ENCODE results near the gene OR2T11. TPM values are rescaled to one million over a fixed set of nuclear protein-coding genes. Genes with fewer than 3 reads are reported as not detected.

The OR2T11 gene
- total RNA-seq, 2 donors from 2014 or later = not detected

DNA sequence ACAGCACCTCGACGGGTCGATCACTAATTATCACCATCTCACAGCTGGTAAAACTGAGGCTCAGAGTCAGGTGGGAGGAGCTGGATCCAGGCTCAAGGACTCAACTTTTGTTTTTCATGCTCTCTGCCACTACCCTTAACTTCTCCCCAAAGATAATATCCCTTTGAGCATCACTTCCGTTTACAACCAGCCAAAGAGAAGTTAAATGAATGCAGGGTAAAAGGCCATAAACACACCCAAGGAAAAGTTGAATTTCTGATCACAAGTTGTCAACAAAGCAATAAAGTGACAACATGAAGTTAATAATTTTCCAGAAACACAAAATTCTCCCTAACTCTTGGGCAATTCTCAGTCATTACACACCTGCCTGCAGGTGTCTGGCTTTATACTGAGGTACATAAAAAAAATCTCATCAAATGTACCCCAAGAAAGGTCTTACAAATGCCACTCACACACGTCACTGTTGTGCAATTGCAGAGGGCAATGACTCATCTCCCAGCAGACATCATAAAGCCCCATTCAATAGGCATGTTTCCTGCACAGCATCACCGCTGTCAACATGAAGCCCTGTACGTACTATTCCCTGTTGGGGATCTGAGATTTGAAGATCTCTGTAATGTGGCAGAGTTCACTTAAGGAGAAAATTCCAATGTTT lies 3.4 kb downstream of the OR2T11 start:
- Mint-ChIP-seq H3K27me3 (peaks cover 6 to 8% of the 10 kb centered on the region in 2 donors), H3K27ac (no peak overlapping the region), H3K36me3 (no peaks in the 10 kb centered on the region), H3K4me1 (ENCODE audit: low read depth in 2 of 2) (no peaks in the 10 kb centered on the region), H3K9me3 (no peaks in the 10 kb centered on the region), H3K4me3 (no peak overlapping the region)
- ATAC-seq (no peak), DNase-seq (ENCODE audit: low spot score) (no peak)

DNA sequence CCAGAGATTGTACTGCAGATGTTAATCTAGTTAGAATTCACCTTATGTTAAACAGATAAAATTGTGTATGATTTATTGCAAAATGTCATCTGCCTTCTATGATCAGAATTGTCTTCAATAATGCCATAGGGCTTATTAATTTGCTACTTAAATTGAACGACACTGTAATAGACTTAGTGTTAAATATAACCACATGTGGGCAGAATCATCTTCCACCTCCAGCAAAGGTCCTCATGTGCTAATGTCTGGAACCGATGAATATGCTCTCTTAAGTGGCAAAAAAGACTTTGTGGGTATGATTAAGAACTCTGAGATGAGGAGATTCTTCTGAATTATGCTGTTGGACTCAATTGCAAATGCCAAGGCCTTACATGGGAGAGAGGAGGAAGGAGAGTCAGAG lies 4.3 kb downstream of the OR2T11 start:
- H3K4me3 Mint-ChIP-seq = no peak overlapping the region
- no peak for ATAC-seq
- no peaks in the 10 kb centered on the region for H3K4me1 Mint-ChIP-seq (ENCODE audit: low read depth in 2 of 2)
- no peak overlapping the region for H3K27ac Mint-ChIP-seq
- H3K27me3 Mint-ChIP-seq = peaks cover 6 to 8% of the 10 kb centered on the region in 2 donors
- H3K9me3 Mint-ChIP-seq = no peaks in the 10 kb centered on the region
- no peak for DNase-seq (ENCODE audit: low spot score)
- H3K36me3 Mint-ChIP-seq = no peaks in the 10 kb centered on the region

DNA sequence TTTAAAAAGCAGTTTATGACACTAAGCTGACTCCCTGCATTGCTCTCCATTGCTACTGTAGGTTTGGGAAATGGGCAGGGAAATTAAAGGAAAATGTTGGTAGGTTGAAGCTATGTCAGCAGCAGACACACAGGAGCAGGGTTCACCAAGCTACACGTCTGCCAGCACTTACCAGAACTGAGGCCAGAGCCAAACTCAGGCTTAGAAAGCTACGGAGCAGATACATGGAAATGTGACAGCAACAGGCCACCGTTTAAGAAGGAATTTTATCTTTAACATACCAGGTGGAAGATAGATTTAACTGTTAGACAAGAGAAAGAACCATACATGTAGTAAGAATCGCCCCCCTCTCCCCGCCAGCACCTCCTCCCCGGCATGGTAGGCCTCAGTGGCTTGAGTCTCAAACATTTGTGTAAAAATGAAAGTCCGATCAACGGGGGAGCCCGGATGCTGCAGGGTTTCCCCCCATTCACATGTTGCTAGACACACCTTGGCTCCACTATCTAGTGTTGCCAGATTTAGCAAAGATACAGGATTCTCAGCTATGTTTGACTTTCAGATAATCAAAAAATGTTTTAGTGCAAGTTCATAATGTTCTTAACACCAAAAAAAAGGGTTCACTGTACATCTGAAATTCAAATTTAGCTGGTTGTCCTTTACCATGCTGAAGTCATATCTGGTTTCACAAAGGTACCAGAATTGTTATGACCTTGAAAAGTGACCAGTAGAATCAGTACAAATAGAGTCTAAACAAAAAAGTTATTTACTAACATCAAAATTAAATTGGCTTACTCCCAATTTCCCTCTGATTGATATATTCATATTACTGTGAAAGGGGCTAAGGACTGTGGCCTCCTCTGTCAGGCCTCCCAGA lies 6.7 kb downstream of the OR2T11 start:
- H3K27me3 Mint-ChIP-seq = peaks cover 6 to 8% of the 10 kb centered on the region in 2 donors
- H3K36me3 Mint-ChIP-seq = no peaks in the 10 kb centered on the region
- no peaks in the 10 kb centered on the region for H3K4me1 Mint-ChIP-seq (ENCODE audit: low read depth in 2 of 2)
- H3K27ac Mint-ChIP-seq = no peak overlapping the region
- H3K4me3 Mint-ChIP-seq = no peak overlapping the region
- DNase-seq (ENCODE audit: low spot score) = no peak
- no peaks in the 10 kb centered on the region for H3K9me3 Mint-ChIP-seq
- ATAC-seq = no peak

GRCh38 chr1:248625971-248626370 lies 8.9 kb downstream of the OR2T11 start:
- Mint-ChIP-seq H3K4me3 (no peak overlapping the region), H3K4me1 (ENCODE audit: low read depth in 2 of 2) (no peaks in the 10 kb centered on the region), H3K27me3 (peaks cover 8 to 9% of the 10 kb centered on the region in 2 donors), H3K27ac (no peak overlapping the region), H3K9me3 (no peaks in the 10 kb centered on the region), H3K36me3 (no peaks in the 10 kb centered on the region)
- ATAC-seq (no peak), DNase-seq (ENCODE audit: low spot score) (no peak)

GRCh38 chr1:248625166-248625565 lies 9.7 kb downstream of the OR2T11 start:
- Mint-ChIP-seq H3K4me1 (ENCODE audit: low read depth in 2 of 2) (no peaks in the 10 kb centered on the region), H3K4me3 (no peak overlapping the region), H3K27ac (no peak overlapping the region), H3K9me3 (no peaks in the 10 kb centered on the region), H3K27me3 (peaks cover 7 to 8% of the 10 kb centered on the region in 2 donors), H3K36me3 (no peaks in the 10 kb centered on the region)
- no peak for ATAC-seq
- DNase-seq (ENCODE audit: low spot score) = no peak

DNA sequence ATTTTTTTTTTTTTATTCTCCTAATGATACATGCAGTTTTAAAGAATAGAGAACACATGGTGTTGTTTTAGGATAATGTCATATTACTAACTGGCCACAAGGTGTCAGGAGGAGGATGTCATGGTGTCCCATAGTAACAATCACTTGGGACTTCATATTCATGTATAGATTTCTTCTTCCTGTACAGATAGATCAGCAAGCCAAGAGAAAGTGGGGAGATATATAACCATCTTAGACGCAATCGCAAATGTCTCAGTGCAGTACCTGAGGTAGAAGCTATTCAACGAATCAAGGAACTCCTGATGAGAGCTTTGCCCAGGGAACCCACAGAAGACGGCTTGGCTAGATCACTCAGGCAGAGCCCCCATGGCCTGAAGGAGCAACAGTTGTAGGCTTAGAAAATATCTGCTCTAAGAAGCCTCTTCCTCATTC lies 12.3 kb downstream of the OR2T11 start:
- peaks cover 0 to 5% of the 10 kb centered on the region in 2 donors for H3K27me3 Mint-ChIP-seq
- no peak overlapping the region for H3K4me3 Mint-ChIP-seq
- ATAC-seq = no peak

GRCh38 chr1:248621770-248622169 lies 13.1 kb downstream of the OR2T11 start:
- H3K4me1 Mint-ChIP-seq (ENCODE audit: low read depth in 2 of 2) = no peaks in the 10 kb centered on the region
- H3K27ac Mint-ChIP-seq = no peak overlapping the region
- H3K9me3 Mint-ChIP-seq = no peaks in the 10 kb centered on the region
- no peaks in the 10 kb centered on the region for H3K36me3 Mint-ChIP-seq
- ATAC-seq (no peak), DNase-seq (ENCODE audit: low spot score) (no peak)
- H3K4me3 Mint-ChIP-seq = no peak overlapping the region
- H3K27me3 Mint-ChIP-seq = peaks cover 0 to 5% of the 10 kb centered on the region in 2 donors

More for the DNA sequence above, 12.3 kb downstream of the OR2T11 start:
- DNase-seq (ENCODE audit: low spot score) = no peak
- Mint-ChIP-seq H3K36me3 (no peaks in the 10 kb centered on the region), H3K4me1 (ENCODE audit: low read depth in 2 of 2) (no peaks in the 10 kb centered on the region), H3K9me3 (no peaks in the 10 kb centered on the region), H3K27ac (no peak overlapping the region)

GRCh38 chr1:248618878-248619277 lies 16.0 kb downstream of the OR2T11 start:
- Mint-ChIP-seq H3K27ac (no peak overlapping the region), H3K4me3 (no peak overlapping the region), H3K9me3 (no peaks in the 10 kb centered on the region), H3K4me1 (ENCODE audit: low read depth in 2 of 2) (no peaks in the 10 kb centered on the region), H3K36me3 (no peaks in the 10 kb centered on the region), H3K27me3 (peaks cover 0 to 5% of the 10 kb centered on the region in 2 donors)
- DNase-seq (ENCODE audit: low spot score) (no peak), ATAC-seq (no peak)

DNA sequence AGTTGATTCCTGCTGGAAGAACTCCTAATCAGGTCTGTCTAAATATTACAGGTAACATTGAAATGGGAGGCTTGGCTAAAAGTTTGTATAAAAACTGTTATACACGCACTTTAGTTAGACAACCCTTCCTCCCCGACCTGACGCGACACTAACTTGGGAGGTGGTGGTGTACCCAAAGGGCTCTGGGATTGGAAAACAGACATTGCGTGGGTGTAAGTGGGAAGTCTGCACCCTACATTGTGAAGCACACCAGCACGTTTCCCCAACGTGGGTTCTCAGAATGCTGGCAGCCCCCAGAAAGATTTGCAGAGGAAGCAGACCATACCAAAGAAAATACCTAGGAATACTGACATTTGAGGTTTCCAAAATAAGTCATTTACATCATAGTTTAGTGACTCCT lies 16.8 kb downstream of the OR2T11 start:
- ATAC-seq = no peak
- Mint-ChIP-seq H3K36me3 (no peaks in the 10 kb centered on the region), H3K27ac (no peak overlapping the region)

GRCh38 chr1:248613742-248614141 lies 21.1 kb downstream of the OR2T11 start:
- Mint-ChIP-seq H3K27me3 (peaks cover 0 to 2% of the 10 kb centered on the region in 2 donors), H3K9me3 (no peaks in the 10 kb centered on the region), H3K4me1 (ENCODE audit: low read depth in 2 of 2) (no peaks in the 10 kb centered on the region), H3K36me3 (no peaks in the 10 kb centered on the region), H3K4me3 (no peak overlapping the region), H3K27ac (no peak overlapping the region)
- ATAC-seq (no peak), DNase-seq (ENCODE audit: low spot score) (no peak)

More for the DNA sequence above, 16.8 kb downstream of the OR2T11 start:
- DNase-seq (ENCODE audit: low spot score) = no peak
- Mint-ChIP-seq H3K9me3 (no peaks in the 10 kb centered on the region), H3K4me3 (no peak overlapping the region), H3K27me3 (peaks cover 0 to 5% of the 10 kb centered on the region in 2 donors), H3K4me1 (ENCODE audit: low read depth in 2 of 2) (no peaks in the 10 kb centered on the region)

- ATAC-seq (no peak), DNase-seq (ENCODE audit: low spot score) (no peak)
- Mint-ChIP-seq H3K27me3 (no peaks in the 10 kb centered on the region), H3K4me1 (ENCODE audit: low read depth in 2 of 2) (no peaks in the 10 kb centered on the region), H3K27ac (no peak overlapping the region), H3K9me3 (no peaks in the 10 kb centered on the region), H3K4me3 (no peak overlapping the region), H3K36me3 (no peaks in the 10 kb centered on the region)
Measured at GRCh38 chr1:248611883-248612414, 22.9 kb downstream of the OR2T11 start.

DNA sequence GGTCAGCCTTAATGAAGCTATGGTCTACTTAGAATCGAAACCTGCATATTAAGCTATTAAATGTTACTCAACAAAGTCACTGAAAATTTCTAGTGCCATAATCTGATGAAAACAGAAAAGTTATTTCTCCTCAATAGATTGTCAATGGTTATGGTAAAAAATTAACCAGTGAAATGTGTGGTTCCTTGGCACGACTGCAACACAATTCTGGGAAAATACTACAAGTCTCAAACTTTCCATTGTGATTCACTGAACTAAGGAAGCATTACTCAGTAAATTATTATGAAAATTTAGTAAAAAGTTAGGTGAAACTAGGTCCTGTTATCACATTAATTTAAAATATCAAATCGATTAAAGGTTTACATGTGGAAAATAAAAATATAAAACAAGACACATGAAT lies 24.6 kb downstream of the OR2T11 start:
- DNase-seq (ENCODE audit: low spot score) (no peak), ATAC-seq (no peak)
- Mint-ChIP-seq H3K9me3 (no peaks in the 10 kb centered on the region), H3K27ac (no peak overlapping the region), H3K4me1 (ENCODE audit: low read depth in 2 of 2) (no peaks in the 10 kb centered on the region), H3K27me3 (peaks cover 5 to 6% of the 10 kb centered on the region in 2 donors), H3K36me3 (no peaks in the 10 kb centered on the region), H3K4me3 (no peak overlapping the region)

DNA sequence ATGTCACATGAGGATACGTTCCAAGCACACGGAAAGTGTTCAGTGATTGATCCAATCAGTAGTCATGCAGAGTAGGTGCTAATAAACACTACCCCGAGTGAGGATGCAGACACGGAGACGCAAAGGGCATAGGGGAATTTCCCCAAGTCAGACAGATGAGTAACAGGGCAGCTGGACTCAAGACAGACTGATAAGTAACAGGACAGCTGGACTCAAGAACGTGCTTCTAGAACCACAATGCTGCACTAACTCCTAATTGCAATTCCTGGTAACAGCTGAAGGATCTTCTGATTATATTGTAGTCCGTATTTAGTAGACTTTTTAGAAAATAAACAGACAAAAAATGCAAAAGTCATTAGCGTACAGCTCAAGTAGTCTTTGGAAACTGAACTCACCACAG lies 35.5 kb downstream of the OR2T11 start:
- Mint-ChIP-seq H3K27me3 (peaks cover 4 to 8% of the 10 kb centered on the region in 2 donors), H3K27ac (no peak overlapping the region), H3K9me3 (peaks cover 3% of the 10 kb centered on the region), H3K4me1 (ENCODE audit: low read depth in 2 of 2) (no peaks in the 10 kb centered on the region), H3K36me3 (no peaks in the 10 kb centered on the region), H3K4me3 (no peak overlapping the region)
- DNase-seq (ENCODE audit: low spot score) (no peak), ATAC-seq (no peak)

DNA sequence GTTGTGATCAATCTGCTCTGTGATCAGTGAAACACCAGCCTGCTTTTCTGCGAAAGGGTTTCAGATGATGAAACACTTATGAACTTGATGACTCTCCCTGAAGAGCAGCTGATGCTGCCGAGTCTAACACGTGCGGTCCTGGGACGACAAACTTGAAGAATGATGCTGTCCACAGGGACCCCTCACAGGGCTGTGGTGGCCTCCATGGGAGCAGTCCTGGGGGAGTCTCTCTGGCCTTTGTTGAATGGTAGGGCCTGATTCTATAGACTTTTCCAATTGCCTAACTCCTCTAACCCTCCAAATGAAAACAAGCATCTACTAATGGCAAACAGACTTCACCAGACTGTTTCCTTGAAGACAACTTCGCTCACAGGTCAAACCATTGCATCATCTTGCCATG lies 37.3 kb downstream of the OR2T11 start, which contains the start of gene OR2T10:
Gene OR2T10 (minus strand): TSS at position 112 of the 400 bp plus-strand sequence. CDS start 3,932 bp downstream, outside the sequence.
- Mint-ChIP-seq H3K9me3 (peaks cover 3% of the 10 kb centered on the region), H3K4me1 (ENCODE audit: low read depth in 2 of 2) (no peaks in the 10 kb centered on the region), H3K27ac (no peak within 1 kb of the TSS), H3K4me3 (no peak within 1 kb of the TSS), H3K27me3 (peaks cover 7 to 8% of the 10 kb centered on the region in 2 donors), H3K36me3 (no peaks in the 10 kb centered on the region)
- ATAC-seq (no peak), DNase-seq (ENCODE audit: low spot score) (no peak)
